Liver (tissue), 3 donors: ENCODE measurements around the gene ZNF280B.

Experiments
- CTCF ChIP-seq: fragments of 150-350 bp; IDR thresholded peaks from 2 replicates; pipeline ENCODE4 v1.5.1; 2017; ENCODE audit warnings: improper control_type of control experiment, low read depth, low read length; ENCODE audit not compliant: missing input control
- FOXA1 ChIP-seq: IDR thresholded peaks from 2 replicates; pipeline ENCODE4 v1.6.1; 2016; ENCODE audit warnings: antibody characterized with exemption
- SP1 ChIP-seq: IDR thresholded peaks from 2 replicates; pipeline ENCODE4 v1.6.1; 2018; ENCODE audit warnings: antibody characterized with exemption, mild to moderate bottlenecking
- TAF1 ChIP-seq: conservative IDR thresholded peaks from 2 replicates; pipeline ENCODE4 v1.6.1; 2016; ENCODE audit warnings: antibody characterized with exemption, mild to moderate bottlenecking
- YY1 ChIP-seq: IDR thresholded peaks from 2 replicates; pipeline ENCODE4 v1.6.1; 2016; ENCODE audit warnings: antibody characterized with exemption, mild to moderate bottlenecking
- donor health status: healthy.
- donor health status: healthy.

- TF ChIP-seq CTCF (no peak), SP1 (no peak), YY1 (no peak), TAF1 (no peak), FOXA1 (no peak)
Observed at GRCh38 chr22:22458896-22459588, 49.5 kb downstream of the ZNF280B start.
